HG03064 (cell line): ENCODE results near the gene CEP63.
"Not testable (repeated sequence)": the region's sequence is repeated elsewhere in the genome, so short reads cannot be mapped to it uniquely, and the experiment has no call there.

ENCODE experiments used
- ATAC-seq: cut with Tn5 transposase; IDR thresholded peaks from one replicate; pipeline ENCODE4 v1.9.1; 2021; ENCODE audit warnings: low read depth; ENCODE audit not compliant: unreplicated experiment

Gene CEP63

GRCh38 chr3:134567605-134568004, 81.7 kb downstream of the CEP63 start:
- ATAC-seq, result no peak

- no peak for ATAC-seq
These were observed 82.9 kb downstream of the CEP63 start for GRCh38 chr3:134568790-134569189.

- ATAC-seq, result not testable (repeated sequence)
These were observed 84.0 kb downstream of the CEP63 start for GRCh38 chr3:134569899-134570298.

DNA sequence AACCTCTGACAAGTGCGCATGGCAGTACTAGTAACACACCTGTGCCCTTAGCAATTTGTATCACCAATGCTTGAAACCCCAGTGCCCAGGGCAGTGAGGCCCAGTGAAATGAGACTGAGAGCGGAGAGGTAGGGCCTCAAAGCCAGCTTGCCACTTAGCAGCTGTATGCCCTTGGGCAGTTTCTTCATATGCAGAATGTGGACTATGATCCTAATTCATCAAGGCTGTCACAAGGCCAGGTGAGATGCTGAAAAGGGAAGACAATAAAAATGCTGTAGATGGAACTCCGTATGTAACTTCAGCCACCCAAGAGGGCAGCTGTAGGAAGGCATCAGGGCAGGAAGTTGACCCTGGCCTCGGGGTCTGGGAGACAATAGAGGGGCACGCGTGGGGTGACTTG, 90.6 kb downstream of the CEP63 start:
- ATAC-seq, result no peak

DNA sequence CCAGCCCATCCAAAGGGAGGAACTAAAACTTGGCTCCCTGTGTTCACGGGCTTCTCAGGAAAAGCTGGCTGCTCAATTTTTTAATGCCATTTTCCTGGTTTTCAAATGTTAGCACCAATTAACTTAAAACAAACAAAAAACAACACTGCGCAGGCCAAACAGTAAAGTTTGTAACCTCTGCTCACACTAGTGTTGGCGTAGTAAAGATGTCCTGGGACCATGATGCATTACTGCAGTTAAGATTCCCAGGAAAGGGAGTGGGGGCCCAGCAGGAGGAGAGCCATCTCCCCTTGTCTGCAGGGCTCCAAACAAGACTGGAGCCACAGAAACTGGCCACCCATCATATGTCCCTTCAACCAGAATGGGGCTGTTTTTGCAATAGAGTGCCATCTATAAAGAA, 91.0 kb downstream of the CEP63 start:
- no peak for ATAC-seq

DNA sequence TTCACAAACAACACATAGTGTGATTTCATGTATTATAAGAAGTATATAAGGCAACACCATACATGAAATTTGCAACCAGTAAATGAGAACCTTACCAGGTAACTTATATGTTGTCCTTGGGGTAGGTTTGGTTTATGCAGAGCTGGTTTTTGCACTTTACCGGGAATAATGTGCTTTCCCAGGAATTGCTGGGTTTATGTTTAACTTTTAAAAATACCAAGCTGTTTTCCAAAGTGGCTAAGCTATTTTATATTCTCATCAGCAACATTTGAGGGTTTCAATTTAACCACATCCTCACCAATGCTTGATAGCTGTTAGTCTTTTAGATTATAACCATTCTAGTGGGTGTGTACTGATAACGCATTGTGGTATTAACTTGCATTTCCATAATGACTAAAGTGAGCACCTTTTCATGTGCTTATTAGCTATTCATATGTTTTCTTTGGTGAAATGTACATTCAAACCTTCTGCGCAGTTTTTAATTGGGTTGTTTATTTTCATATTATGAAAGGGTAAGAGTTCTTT, 93.3 kb downstream of the CEP63 start:
- ATAC-seq, result no peak

GRCh38 chr3:134590766-134591165, 104.9 kb downstream of the CEP63 start:
- no peak for ATAC-seq

DNA sequence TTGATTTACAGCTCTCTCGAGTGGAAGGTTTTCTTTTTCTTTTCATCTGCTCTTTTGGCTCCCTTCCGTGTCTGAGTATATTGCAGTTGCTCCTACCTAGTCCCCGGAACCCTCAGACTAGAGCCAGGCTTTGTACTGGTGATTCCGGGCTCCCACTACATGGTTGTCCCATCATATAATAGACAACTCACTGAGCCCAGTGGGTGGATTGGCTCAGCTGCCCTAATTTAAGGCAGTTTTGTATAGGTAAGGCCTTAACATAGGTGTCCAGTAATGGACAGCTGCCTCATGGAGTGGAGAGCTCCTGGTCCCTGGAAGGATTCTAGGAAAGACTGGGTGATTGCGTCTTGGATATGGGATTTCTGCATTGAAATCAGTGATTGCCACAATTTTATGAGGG, 106.9 kb downstream of the CEP63 start:
- no peak for ATAC-seq

GRCh38 chr3:134594331-134594741, 108.5 kb downstream of the CEP63 start:
- no peak for ATAC-seq

GRCh38 chr3:134594986-134595385, 109.1 kb downstream of the CEP63 start:
- not testable (repeated sequence) for ATAC-seq

DNA sequence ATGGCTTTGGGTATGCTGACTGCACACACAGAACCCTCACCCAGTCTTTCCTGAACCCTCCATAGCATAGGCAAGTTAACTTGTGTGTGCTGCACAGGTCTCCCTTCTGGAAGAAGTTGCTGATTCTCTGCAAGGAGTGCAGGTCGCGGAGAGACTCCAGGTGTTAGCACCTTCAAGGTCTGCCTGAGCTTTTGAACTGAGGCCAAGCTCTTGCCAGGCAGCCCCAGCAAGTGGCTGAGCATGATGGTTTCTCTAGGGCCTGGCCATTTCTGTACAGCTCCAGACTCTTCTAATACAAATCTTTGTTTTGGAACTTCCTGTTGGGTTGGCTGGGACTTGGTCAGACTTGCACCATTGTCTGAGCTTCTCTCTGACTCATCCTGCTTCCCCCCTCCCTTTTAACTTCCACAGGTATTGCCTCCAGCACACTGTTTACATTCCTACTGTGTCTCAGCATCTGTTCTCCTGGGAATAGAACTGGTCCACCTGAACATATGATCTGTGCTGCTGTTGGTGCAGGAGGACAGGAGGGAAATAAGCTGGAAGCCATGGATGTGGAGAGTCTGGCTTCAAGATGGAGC, 111.6 kb downstream of the CEP63 start:
- ATAC-seq, result no peak

- no peak for ATAC-seq
These were observed 113.1 kb downstream of the CEP63 start for GRCh38 chr3:134598763-134599545.

GRCh38 chr3:134600206-134600605, 114.3 kb downstream of the CEP63 start:
- ATAC-seq, result no peak

DNA sequence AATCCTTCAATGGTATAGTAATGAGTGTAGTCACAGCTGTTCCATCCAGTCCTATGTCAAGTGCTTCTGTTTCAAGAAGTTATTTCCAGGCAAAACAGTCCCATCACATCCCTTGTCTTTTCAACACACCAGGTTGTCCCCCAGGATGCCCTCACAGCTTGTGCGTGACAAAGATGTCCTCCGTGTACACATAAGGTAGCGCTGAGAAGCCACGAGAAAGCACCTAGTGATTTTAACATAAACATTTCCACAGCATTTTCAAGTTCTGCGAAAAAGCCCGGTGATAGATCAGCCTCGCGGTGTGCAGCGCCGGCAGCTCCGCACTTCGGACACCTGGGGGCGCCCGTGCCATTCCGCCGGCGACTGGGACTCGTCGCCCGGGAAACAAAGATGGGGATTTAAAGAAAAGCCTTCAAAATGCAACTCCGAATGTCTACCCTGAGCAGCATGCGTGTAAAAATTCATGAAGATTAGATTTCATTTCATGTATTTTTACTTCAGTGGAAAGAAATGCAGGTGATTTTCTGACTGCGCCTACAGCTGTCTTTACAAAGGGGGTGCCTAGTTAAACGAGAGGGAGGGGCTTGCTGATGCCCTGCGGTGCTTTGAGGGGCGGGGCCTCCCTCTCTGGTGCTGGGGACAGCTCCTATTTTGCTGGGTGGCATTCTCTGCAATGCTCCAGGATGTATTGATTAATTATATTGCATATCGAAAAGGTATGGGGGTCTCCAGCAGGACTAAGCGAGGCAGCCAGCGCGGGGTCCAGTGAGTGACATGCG, 115.0 kb downstream of the CEP63 start:
- ATAC-seq, result no peak

DNA sequence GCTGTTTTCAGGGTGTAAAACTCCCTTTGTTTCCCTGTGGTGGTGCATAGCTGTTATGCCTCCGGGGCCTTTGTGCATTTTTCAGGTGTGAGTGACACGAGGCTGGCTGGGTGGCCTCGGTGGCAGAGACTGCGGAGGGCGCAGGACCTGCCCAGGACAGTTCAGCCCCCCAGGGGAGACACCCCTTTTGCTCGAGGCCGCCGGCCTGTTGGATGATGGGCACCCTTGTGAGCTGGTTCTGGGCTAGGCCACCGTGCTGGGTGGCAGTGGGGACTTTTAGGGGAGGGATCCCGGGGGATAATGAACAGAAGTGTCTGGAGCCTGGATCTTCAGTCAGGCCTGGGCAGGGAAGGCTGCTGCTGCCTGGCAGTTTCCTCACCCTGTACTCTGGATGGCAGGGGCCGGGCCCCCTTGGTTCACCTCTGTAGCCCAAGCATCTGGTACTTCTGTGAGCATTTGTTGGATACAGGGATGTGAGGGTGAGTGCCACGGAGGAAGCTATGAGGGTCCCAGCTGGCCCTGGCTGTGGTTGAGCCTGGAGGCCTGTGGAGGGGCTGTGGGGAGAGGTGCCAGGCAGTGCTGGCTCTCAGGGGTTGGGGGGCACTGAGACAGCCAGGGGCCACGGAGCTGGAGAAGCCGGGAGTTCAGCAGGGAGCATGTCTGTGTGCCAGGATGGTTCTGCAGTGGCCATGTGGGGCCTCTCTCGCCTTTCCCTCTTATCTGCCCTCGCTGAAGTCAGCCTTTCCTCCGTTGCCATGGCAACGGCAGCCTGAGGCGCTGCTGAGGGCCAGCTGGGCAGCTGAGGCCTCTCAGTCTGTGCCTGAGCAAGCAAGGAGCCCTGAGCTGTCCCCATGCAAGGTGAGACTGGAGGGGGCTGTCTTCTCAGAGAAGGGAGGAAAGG, 115.9 kb downstream of the CEP63 start:
- no peak for ATAC-seq

DNA sequence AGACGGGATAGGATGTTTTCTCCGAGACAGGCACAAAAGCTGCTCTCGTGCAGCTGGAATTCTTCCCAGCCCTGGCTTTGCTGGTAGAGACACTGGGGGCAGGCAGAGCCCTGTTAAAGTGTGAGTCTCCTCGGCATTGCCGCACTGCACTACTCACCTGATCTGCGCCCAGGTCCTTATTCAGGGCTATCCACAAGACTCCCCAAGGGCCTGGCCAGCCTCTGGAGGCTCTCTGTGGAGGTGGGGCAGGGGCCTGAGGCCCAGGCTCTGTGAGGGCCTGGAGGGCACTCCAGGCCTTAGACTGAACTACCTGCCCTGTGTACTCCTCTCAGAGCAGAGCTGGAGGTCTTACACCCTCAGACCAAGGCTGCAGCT, 116.6 kb downstream of the CEP63 start:
- ATAC-seq, result no peak

GRCh38 chr3:134603480-134603879, 117.6 kb downstream of the CEP63 start:
- no peak for ATAC-seq

DNA sequence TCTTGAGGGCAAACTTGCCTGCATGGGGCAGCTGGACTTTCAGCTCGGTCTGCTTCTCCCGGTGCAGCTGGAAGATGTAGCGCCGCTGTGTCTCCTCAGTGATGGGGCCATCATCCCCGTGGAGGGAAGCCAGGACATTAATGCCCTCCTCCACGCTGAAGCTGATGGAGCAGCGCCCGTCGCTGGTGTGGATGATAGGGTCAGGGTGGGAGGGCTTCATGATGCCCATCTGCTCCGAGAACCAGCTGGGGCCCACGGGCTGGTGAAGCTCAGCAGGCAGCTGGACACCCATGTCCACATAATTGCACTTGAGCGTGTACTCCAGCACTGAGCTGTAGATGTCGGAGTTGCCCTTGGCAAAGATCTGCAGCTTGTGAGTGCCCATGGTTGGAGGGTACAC, 118.1 kb downstream of the CEP63 start:
- ATAC-seq, result no peak

DNA sequence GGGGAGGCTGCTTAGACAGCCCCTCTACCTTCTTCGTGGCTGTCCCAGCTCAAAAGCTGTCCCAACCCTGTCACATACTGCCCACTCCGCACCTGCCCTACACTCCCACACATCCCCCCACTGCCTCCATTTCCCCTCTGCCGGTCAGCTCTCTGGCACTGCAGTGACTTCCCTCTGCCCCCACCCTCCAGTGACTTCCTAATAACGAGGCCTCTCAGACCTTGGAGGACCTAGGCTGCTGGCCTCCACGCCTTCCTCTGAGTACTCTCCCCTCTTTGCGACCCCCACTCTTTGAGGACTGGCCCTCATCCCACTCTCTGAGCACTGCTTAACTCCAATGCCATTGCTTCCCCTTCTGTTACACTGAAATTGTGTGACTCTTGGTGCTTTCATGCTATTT, 119.7 kb downstream of the CEP63 start:
- no peak for ATAC-seq
